GM18499 (cell line): Measurements from ENCODE around the gene HOXC12.

Experiments used
- ATAC-seq: cut with Tn5 transposase; IDR thresholded peaks from one replicate; pipeline ENCODE4 v1.9.1; 2021; ENCODE audit warnings: moderate number of reproducible peaks; ENCODE audit not compliant: insufficient read depth, unreplicated experiment

The HOXC12 gene

DNA sequence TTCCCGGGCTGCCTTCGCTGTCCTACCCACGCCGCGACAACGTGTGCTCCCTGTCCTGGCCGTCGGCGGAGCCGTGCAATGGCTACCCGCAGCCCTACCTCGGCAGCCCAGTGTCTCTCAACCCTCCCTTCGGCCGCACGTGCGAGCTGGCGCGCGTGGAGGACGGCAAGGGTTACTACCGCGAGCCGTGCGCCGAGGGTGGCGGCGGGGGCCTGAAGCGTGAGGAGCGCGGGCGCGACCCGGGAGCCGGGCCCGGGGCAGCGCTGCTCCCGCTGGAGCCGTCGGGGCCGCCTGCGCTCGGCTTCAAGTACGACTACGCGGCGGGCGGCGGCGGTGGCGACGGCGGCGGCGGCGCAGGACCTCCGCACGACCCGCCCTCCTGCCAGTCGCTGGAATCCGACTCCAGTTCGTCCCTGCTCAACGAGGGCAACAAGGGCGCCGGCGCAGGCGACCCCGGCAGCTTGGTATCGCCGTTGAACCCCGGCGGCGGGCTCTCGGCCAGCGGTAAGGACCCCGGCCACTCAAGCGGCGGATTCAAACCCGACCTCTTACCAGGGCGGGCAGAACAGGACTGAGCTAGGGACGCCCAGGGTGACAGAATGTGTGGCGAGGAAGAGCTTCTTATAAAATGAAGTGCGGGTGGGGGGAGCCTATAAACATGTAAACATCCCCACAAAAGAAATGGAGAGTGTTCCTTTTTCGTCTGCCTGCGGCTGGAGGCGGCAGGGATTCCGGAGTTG is 503 bp downstream of the HOXC12 start:
- no peak for ATAC-seq

DNA sequence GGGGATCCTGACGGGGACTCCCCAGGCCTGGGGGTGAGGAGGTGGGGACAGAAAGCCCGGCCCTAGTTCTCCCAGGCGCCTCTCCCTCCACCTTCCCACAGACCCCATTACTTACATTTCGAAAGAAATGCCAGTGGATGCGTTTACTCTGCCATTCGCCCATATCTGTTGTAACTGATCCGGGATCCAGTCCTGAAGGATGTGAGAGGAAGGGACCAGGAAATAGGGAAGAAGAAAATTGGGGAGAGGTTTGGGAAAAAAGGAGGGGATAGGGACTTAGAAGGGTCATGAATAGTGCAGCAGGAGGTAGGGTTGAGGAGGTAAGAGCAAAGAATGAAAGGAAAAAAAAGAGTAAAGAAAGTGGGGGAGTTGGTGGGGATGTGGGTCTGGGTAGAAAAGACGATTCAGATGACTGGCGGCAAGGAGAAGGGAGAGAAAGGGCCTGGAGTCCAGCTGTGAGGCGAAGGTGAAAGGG is 1.1 kb downstream of the HOXC12 start:
- no peak for ATAC-seq

DNA sequence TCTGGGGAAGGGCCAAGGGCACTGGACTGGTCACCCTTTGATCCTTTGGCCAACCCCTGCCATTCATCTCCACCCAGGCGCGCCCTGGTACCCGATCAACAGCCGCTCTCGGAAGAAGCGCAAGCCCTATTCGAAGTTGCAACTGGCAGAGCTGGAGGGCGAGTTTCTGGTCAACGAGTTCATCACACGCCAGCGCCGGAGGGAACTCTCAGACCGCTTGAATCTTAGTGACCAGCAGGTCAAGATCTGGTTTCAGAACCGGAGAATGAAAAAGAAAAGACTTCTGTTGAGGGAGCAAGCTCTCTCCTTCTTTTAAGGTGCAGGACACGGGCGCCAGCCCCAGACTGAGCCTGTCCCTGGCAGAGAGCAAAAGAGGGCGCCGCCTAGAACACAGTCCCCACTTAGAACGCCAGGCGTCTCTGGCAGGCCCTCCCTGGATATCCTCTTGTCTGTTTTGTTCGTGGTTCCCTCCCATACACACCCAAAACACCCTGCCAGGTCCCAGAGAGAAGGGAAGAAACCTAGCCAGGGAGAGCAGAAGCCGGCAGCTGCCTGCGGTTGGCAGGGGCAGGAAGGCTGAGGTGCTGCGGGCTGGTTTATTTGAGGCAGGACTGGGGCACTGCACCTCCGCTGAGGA is 1.7 kb downstream of the HOXC12 start:
- no peak for ATAC-seq

DNA sequence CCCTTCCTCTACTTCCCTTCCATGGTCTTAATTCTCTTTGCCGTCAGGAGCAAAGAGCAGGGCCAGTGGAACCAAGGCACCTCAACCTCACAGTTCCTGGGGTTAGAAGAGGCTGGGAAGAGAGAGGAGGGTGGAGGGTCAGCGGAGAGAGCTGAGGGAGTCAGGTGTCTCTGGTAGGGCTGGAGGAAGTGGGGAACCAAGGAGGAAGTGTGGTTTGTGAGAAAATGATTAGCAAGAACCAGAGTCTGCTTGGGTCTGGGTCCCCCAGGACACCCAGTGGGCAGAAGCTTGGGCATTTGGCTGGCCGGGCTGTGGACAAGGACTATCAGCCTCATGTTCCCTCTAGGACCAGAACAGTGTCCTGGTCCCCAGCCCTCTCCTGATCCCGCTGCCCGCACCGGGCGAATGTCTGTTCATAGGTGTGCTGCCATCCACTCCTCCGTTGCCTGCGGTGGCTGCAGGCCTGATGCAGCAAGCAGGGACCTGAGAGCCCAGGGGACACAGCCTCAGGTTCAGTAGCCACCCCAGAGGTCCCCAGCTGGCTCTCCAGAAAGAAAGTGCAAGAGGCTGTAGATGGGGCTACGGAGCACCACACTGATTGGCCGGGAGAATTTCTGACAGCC is 2.3 kb downstream of the HOXC12 start:
- no peak for ATAC-seq

DNA sequence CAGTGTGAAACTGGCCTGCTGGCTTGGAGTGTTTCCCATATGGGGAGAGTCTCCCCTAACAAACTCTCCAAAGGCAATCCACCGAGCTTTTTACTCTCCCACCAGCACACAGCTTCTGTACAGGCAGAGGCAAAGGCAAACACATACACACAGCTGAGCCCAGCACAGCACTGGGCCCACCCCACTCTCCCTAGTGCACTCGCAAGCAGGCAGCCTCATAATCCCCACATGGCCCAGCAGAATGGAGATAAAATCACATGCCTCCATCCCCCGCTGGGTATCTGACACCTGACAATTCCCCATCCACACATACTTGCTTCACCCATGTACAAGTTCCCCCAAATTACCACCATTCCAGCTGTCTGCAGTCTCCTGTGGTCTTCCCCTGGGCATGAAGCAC is 3.4 kb downstream of the HOXC12 start:
- no peak for ATAC-seq

DNA sequence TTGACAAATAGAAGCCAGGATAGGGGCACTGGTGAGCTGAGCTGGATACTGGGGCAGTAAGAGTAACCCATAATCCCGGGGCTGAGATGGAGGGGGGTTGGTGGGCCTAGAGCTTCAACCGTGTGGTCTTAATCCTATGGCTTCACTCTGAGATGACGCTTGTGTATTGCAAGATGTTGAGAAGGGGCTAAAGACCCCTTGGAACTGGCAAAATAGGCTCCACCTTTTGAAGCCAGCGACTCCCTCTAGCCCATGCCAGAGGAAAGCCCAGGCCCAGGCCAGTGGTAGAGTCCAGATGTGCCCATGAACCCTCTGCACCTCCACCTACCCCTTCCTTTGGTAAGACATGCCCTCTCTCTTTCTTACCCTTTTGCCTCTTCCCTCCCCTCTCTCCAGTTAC is 4.6 kb downstream of the HOXC12 start:
- no peak for ATAC-seq

DNA sequence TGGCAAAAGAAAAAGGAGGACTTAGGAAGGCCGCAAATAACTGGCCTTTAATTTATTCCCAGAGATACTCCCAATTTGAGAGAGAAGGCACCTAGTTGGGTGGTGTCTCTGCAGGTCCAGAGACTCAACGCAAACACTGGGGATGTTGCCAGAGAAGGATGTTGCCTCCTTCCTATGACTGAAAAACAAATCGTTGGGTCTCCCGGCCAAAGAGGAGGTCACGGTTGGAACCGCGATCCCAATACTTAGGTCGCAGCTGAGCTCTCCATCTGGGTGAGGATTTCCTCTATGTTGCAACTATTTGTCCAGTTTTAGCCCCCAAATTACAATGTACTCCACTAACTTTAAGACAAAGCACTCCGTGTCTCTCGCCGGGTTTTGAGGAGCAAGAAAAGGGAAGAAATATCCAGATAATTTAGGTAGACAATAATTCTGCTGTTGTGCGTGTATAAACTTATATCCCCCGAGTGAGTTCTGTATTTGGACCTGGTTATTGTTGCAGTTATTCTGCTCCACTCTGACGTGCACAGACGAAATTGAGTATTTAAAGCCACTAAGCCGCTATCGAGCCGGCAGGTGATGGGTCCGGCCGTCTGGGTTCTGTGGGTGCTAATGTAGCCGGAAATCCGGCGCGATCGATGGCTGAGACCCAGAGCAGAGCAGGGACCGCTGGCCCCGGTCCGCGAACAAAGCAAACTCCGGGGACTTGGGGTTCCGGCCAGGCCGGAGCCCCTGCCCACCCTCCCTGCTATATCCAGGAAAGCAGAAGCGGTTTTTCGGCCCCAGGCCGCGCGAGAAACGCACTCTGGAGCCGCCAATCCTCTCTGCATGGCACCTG is 5.7 kb downstream of the HOXC12 start:
- ATAC-seq = no peak

DNA sequence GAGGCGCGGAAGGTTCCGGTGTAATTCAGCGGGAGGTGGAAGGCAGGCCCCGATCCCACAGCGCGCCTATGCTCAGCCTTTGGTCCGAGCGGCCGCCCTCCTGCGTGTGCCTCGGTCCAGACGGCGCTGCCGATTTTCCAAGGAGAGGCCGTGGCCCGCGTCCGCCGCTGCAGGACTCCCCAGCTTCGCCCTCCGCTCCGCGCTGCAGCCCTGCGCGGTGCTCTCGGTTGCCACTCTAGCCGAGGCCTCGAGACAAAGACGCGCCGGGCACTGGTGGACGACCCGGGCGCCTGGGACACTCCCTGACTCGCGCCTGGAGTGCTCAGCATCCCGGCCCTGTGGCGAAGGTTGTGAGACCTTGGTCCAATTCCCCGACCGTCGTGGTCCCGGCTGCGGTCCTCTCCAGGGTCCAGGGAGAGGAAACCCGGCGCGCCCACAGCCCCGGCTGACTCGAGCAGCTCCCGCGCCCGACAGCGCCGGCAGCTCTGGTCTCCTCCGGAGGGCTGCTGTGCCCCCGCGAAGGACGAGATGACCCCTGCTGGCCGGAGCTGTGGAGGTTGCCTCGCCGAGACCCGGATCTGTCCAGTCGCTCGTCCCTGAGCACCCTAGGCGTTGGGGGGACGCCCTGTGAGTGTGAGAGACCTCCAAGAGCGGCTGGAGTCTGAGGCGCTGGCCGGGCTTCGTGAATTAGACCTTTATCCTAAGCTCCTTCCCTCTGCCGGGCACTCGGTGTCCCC is 6.5 kb downstream of the HOXC12 start:
- no peak for ATAC-seq

DNA sequence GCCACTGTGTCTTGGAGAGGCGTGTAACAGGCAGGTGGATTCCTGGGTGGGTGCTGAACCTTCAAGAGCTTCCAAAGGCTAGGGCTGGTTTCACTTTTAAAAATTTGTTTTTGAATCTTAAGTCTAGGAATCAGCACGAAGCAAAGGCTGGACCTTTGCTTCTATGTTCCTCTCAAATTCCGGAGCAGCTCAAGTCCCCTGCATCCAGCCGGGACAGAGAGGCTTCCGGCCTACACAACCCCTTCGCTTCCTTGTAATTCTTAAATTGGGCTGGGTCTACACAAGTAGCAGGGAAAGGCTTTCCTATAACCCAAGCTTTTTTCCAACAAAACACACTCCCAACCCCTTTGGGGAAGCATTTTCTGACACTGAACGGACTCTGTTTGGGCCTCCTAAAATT is 8.3 kb downstream of the HOXC12 start:
- no peak for ATAC-seq

DNA sequence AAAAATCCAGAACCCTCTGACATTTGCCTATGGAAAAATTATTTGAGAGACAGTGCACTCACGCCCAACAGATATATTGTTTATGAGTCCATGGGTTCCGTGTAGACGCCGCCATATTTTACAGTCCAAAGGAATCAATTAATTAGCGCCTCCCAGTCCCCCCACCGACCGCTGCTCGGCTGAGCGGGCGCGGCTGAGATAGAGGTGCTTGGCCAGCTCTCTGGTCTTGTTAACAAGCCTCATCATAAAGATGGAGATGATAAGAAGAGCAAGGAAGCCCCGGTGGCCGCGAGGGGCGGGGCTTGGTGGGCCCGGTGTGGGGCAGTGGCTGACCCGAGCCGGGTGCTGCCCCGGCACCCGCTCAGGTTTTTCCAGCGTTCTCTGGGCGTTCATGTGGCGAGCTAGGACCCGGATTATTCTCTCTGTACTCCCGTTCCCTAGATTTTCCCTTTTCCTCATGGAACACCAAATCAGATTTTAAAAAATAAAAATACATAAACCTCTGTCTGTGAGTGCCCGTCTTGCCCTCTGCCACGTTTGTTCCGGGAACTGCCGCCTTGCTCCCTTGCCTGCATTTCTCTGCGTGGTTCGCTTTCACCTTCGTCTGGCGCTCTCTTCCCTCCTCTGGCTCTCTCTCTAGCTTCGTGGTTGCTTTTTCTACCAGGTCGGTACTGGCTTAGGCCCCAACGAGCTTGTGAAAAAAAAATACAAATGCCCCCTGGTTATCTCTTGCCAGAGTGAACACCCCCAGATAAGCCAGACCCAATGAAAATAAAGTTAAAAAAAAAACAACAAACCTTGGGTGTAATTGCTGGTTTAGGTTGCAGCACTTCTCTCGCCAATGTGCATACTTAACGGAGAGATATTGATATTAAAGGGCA is 9.0 kb downstream of the HOXC12 start:
- no peak for ATAC-seq

DNA sequence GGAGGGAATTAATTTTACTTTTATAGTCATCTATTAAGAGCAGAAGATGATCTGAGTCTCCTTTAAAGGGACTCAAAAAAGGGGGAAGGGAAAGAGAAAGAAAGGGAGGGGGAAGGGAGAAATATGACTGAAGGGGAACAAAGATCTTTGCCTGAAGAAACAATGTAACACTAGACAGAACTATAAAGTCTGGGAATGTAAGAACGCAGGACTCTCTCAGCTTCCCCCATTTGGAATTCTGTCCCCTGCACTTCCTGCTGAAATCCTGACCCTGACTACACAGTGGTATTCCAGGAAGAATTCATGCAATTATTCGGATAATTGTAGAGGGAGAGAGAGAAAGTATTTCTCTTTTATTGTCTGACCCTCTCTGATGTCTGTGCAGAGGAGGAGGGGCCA is 9.6 kb downstream of the HOXC12 start:
- ATAC-seq = no peak

DNA sequence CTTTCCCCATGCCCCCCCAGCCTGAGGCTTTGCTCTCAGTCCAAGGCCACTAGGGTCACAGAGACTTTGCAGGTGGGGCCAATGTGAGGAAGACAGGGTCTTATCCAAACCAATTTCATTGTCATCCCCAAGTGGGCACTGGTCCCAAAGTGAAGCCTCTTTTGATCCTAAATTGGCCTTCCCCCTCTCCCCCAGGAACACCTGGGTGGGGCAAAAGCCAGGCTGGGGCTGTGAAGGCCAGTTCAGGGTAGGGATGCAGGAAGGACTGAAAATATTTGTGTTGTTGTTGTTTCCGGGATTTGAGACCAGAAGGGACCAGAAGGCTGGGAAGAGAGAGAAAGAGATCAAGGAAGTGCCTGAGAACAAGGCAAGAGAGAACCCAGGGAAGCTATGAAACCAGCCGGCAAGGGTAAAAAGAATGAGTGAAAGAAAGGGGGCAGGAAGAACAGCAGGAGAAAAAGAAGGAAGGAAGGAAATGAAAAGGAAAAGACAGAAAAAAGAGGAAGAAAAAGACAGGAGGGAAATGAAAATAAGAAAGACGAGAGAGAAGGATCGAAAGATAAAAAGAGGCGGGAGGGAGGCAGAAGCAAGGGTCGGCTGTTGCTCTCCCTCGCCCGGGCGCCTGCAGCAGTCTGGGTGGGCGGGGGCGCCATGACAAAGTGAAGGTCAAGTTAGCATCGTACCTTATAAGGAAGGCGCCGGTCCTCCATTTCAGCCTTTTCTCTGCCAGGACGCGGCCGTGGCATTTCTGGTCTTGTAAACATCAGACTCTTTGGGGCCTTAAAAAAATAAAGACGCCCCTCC is 10.8 kb downstream of the HOXC12 start:
- no peak for ATAC-seq

DNA sequence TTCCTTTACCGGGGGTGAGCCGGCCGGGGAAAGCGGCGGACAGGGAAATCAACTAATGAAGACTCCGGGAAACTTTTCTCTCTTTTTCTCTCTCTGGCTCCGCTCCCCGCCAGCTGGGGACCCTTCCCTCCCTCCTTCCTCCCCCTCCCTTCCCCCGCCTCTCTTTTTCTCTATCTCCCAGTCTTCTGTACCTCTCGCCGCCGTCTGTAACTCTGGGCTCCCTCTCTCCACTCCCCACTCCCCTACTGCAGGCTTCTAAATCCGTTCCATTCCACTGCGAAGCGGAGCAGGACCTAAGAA is 11.3 kb downstream of the HOXC12 start:
- ATAC-seq = no peak

DNA sequence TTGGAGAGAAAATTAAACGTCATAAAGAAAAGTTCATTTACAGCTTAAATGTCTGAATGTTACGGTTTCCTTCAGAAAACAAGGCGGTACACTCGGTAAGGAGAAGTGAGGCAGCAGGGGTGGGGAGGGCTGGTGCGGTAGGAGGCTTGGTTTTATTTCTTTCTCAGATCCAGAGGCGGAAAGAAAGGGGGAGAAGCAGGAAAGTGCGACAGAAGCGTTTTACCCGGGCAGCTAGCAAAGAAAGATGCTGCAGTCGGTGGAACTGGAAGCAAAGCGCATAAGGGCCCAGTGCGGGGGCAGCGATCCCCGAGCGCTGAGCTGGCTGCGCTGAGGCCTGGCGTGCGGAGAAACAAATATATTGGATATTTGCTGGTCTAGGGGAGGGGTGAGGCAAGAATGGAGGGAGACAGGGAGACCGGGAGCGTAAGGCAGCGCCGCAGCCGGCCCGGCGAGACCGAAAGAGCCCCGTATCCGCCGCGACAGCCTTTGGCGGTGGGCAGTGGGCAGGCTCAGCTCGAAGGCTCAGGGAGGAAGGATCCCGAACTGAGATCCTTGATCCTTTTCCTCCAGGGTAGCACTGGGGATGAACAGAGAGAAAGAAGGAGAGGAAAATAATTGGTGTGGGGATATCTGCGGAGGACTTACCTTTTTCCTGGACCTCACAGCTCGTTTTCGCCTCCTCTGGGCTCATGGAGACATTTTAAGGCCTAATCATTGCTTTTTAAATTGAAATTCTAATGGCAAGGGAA is 11.9 kb downstream of the HOXC12 start:
- ATAC-seq = no peak

DNA sequence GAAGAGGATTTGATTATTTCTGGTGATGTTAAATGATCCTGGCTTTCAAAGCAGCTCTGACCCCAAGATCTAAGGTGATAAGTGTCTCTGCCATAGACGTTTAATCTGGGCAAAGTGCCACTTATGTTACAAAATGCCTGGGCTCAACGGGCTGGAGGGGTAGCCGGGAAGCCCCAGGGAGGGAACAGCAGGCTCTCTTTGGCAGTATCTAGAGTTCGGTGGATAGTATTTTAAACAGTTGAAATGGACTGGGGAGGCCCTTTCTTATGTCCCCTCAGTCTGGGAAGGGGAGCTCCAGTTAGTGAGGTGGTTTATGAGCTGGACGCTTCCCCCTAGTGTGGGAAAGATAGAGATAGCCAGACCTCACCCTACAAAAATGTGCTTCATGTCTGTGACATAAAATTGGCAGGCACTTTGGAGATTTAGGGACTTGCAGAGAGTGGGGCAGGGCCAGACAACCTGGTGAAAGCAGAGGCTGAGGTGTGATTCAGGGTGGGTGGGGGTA is 12.8 kb downstream of the HOXC12 start:
- ATAC-seq = no peak

DNA sequence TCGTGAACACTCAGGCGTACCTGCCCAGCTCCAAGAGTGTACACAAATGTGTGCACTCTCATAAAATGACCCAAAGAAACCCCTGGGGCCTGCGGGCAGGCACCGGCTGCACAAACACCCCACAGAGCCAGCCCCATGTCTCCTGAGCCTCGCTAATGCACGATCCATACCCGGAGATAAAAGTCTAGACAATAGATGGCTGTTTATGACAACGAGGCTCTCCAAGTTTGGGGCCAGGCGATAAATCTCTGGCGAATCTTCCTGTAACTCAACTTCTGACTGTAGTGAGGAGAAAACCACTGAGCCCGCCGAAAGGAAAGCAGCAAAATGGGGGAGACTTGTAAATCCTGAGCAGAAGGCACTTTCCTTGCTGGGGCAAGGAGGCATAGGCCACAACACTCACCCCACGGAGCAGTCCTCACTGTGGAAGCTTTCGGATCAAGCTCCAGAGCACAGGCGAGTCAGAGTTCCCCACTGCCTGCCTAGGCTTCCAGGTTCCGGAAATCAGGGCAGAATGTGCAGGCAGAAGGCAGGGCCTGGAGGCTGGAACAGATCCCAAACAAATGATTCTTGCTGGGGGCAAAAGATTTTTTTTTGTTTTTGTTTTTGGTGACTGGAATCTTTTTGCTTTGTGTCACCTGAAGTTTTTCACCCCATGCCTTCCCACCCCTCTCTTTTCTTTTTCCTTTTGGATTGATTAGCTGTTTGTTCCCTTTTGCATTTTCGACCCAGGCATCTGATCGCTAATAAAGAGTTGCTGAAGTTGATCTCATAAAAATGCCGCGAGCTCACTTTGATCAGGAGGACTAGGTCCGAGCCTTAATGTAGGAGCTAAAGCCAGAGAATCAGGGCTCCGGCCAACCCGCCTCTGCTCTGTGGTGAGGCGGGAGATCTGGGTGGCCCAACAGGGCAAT is 13.8 kb downstream of the HOXC12 start:
- no peak for ATAC-seq
